Heart right ventricle (tissue), 16 donors: Measurements from ENCODE around the gene HRH1. TPM values are rescaled to one million over a fixed set of nuclear protein-coding genes. Genes with fewer than 3 reads are reported as not detected.
A peak's percentile ranks its signal among the peaks of the same experiment; 100 is the strongest.
"Not testable (repeated sequence)": the region's sequence is repeated elsewhere in the genome, so short reads cannot be mapped to it uniquely, and the experiment has no call there.

Source experiments
- ATAC-seq, 8 donors: fragments of 200-7000 bp; cut with Tn5 transposase; one replicate each; pipeline ENCODE4 v1.9.1; 2020; ENCODE audit warnings: mild to moderate bottlenecking in 8 of 8, moderate library complexity in 8 of 8, moderate number of reproducible peaks in 1 of 8
- DNase-seq, 2 donors: peaks; one replicate each; pipeline ENCODE4 v3.0.0-alpha.2; 2020
- H3K27ac ChIP-seq, 10 donors: fragments of 200-600 bp; sonication (generic) in 2 of 10; one replicate each; pipeline versions ENCODE4 v1.5.0 to v1.8.0; 2020 to 2022; ENCODE audit warnings: mild to moderate bottlenecking in 3 of 10
- H3K27me3 ChIP-seq, 7 donors: fragments of 200-600 bp; one replicate each; pipeline ENCODE4 v1.8.0; 2021 to 2022; ENCODE audit warnings: mild to moderate bottlenecking in 2 of 7
- H3K36me3 ChIP-seq, 9 donors: fragments of 200-600 bp; sonication (generic) in 1 of 9; one replicate each; pipeline versions ENCODE4 v1.5.0 to v1.8.0; 2020 to 2022; ENCODE audit warnings: mild to moderate bottlenecking in 2 of 9
- H3K4me1 ChIP-seq, 9 donors: fragments of 200-600 bp; sonication (generic) in 1 of 9; one replicate each; pipeline versions ENCODE4 v1.5.0 to v1.8.0; 2020 to 2022; ENCODE audit warnings: mild to moderate bottlenecking in 4 of 9
- H3K4me3 ChIP-seq, 10 donors: fragments of 200-600 bp; sonication (generic) in 2 of 10; one replicate each; pipeline versions ENCODE4 v1.5.0 to v1.8.0; 2020 to 2022; ENCODE audit warnings: mild to moderate bottlenecking in 7 of 10, moderate library complexity in 2 of 10
- H3K9me3 ChIP-seq, 11 donors: fragments of 200-600 bp in 10 of 11; sonication (generic) in 2 of 11; one replicate each; pipeline versions ENCODE4 v1.5.0 to v1.8.0; 2013 to 2022; ENCODE audit warnings: mild to moderate bottlenecking in 2 of 11, control low read depth in 1 of 11, moderate library complexity in 1 of 11
- CTCF ChIP-seq, 9 donors: fragments of 200-600 bp; sonication (generic) in 2 of 9; IDR thresholded peaks; one replicate each; pipeline versions ENCODE4 v1.5.0 to v1.8.0; 2021 to 2022; ENCODE audit warnings: antibody characterized with exemption in 9 of 9, mild to moderate bottlenecking in 5 of 9, moderate library complexity in 1 of 9
- WGBS, 2 donors: extraction: QIAGEN DNeasy Blood & Tissue Kit; methylation state at CpG; one replicate each; pipeline ENCODE4 v1.1.7; 2013; ENCODE audit warnings: inconsistent platforms in 1 of 2; 5-methylcytosine and 5-hydroxymethylcytosine counted together
- intact Hi-C, 10 donors: fragments of 100-400 bp; cut with DNase I; formaldehyde crosslinking; loops; one replicate each; pipeline versions ENCODE4 v1.11.1 to v1.14.2; 2022
- polyA plus RNA-seq, 2 donors: library from polyadenylated mRNA; stranded (reverse); fragments of 200-250 nt; gene quantifications; one replicate each; pipeline ENCODE4 v1.2.3, GENCODE V29; 2013
- total RNA-seq, 10 donors: library from RNA; stranded (reverse); fragmentation: NEBNext Ultra II Directional in 3 of 10; extraction: Animal tissue kit (Norgen Biotek cat#: 25700) in 3 of 10; gene quantifications; one replicate each; pipeline versions ENCODE4 v1.2.1 to v1.2.4, GENCODE V29; 2021 to 2023
- donor health status: Arrhythmogenic right ventricular cardiomyopathy.
- donor health status: ischemic (EF 13 %, LVEDD 7.1; RV severe dilation, severe dysfunction).
- donor health status: healthy with polysubstance abuse.
- donor health status: DM: no; HTN: yes; CAD: no.
- donor health status: DM: no; HTN: no; CAD: no.
- donor health status: ischemic (EF 25% LVEDD 6.9; RV normal size, moderate dysfunction).
- donor health status: ischemic (EF 25% LVEDD 5.7; RV mildly dilated, moderate dysfunction).
- donor health status: healthy.
- donor health status: DM: yes; HTN: yes; CAD: no.
- donor health status: Ischemic cardiomyopathy.
- donor health status: ischemic (EF 35%, LVEDD 5.7; RV mildly dilated, moderate dysfunction).
- donor health status: nonischemic (EF 11% LVEDD 7.7; RV severe dilation, severe dysfunction).
- donor health status: DM: yes; HTN: yes; CAD: no.
- donor health status: PGD.
- donor health status: ischemic (EF 29% LVEDD 5.4; RV normal size, mild dysfunction).
- donor health status: nonischemic (EF 23%, LVEDD 6.1; RV moderate dilation, normal function).

HRH1 gene
- total and polyA plus RNA-seq, 12 donors: 0.57 to 3.1 (median 1.3) TPM

GRCh38 chr3:11164607-11165006 is 10.3 kb downstream of the HRH1 start:
- H3K9me3 ChIP-seq: no peaks in the 10 kb centered on the region
- intact Hi-C loops: loop anchor here in 4 of 10 donors (5.0 to 10.0 kb wide), 3 partner anchors 160 to 170 kb away; no protein-coding TSS in a partner anchor
- H3K27me3 ChIP-seq: peaks cover 0 to 6% (median 0%) of the 10 kb centered on the region in 7 donors
- ATAC-seq (no peak), DNase-seq (no peak)
- no peak overlapping the region for H3K4me3 ChIP-seq
- no peak for TF ChIP-seq CTCF (IDR thresholded peaks at IDR 0.05)
- 67 to 72% methylated on average over 5 of the region's 5 CpGs for WGBS, 2 donors
- H3K4me1 ChIP-seq: peaks cover 0 to 9% (median 0%) of the 10 kb centered on the region in 9 donors
- H3K36me3 ChIP-seq: no peaks in the 10 kb centered on the region
- H3K27ac ChIP-seq: no peak overlapping the region

DNA sequence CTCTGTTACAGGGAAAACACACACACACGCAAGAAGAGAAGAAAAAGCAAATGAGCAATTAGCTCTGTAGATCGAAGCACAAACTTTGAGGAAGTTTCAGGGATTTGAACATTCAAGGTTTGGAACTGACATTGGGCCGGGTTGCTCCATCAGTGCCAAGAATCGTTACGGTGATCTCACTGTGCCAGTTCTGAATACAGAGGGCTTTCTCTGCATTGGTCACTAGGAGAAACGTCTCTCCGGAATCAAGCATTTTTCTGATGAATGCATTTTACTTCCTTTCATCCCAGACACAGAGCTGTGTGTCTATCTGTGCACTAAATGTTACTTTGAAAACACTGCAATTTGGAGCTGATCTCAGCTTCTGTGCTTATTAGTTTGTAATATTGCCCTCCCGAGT is 11.2 kb downstream of the HRH1 start:
- H3K27me3 ChIP-seq: peaks cover 0 to 6% (median 0%) of the 10 kb centered on the region in 7 donors
- ATAC-seq (no peak), DNase-seq (no peak)
- H3K4me3 ChIP-seq: no peak overlapping the region
- H3K9me3 ChIP-seq: no peaks in the 10 kb centered on the region
- peaks cover 0 to 3% (median 0%) of the 10 kb centered on the region in 9 donors for H3K4me1 ChIP-seq
- WGBS, 2 donors: 84% methylated on average over 8 of the region's 8 CpGs
- intact Hi-C loops: loop anchor here in 3 of 10 donors (10.0 kb wide), 2 partner anchors 159 to 169 kb away; no protein-coding TSS in a partner anchor
- no peak overlapping the region for H3K27ac ChIP-seq
- H3K36me3 ChIP-seq: no peaks in the 10 kb centered on the region
- TF ChIP-seq CTCF (IDR thresholded peaks at IDR 0.05): no peak

- not testable (repeated sequence) for DNase-seq, H3K27ac ChIP-seq, H3K9me3 ChIP-seq, ATAC-seq, H3K27me3 ChIP-seq, H3K4me3 ChIP-seq, H3K36me3 ChIP-seq
- intact Hi-C loops: loop anchor here in 3 of 10 donors (10.0 kb wide), 2 partner anchors 158 to 168 kb away; no protein-coding TSS in a partner anchor
- WGBS, 2 donors: 82 to 91% methylated on average over 10 of the region's 12 CpGs
- peaks cover 0 to 12% (median 3%) of the 10 kb centered on the region in 9 donors for H3K4me1 ChIP-seq
Observed at GRCh38 chr3:11166807-11167400, 12.6 kb downstream of the HRH1 start.

DNA sequence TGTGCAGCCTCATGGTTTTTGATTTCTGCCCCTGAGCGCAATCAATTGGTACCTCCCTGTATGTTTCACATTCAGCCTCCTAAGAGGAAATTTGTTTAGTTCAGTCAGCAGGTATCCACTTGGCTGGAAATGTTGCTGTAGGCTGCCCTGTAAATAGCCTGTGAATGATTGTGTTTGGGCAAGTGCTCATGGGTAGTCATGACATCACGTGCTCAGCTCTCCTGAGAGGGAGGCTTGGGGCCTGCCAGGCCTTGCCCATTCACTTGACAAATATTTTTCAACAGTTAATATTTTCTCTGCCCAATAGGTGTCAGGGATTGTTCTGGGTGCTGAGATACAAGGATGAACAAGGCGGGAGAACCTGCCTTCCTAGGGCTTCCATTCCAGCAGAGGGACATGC is 13.3 kb downstream of the HRH1 start:
- H3K36me3 ChIP-seq: no peaks in the 10 kb centered on the region
- no peak for DNase-seq
- no peak for TF ChIP-seq CTCF (IDR thresholded peaks at IDR 0.05)
- ATAC-seq: peak in 2 of 8 donors; percentile 50 to 51
- WGBS, 2 donors: 84 to 93% methylated on average over 3 of the region's 3 CpGs
- no peaks in the 10 kb centered on the region for H3K27me3 ChIP-seq
- H3K9me3 ChIP-seq: no peaks in the 10 kb centered on the region
- H3K4me3 ChIP-seq: no peak overlapping the region
- no peak overlapping the region for H3K27ac ChIP-seq
- H3K4me1 ChIP-seq: peaks cover 0 to 18% (median 7%) of the 10 kb centered on the region in 9 donors
- intact Hi-C loops: loop anchor here in 3 of 10 donors (10.0 kb wide), 2 partner anchors 157 to 167 kb away; no protein-coding TSS in a partner anchor

GRCh38 chr3:11168406-11168805 is 14.1 kb downstream of the HRH1 start:
- no peak for TF ChIP-seq CTCF (IDR thresholded peaks at IDR 0.05)
- H3K9me3 ChIP-seq: no peaks in the 10 kb centered on the region
- no peaks in the 10 kb centered on the region for H3K36me3 ChIP-seq
- intact Hi-C loops: loop anchor here in 3 of 10 donors (10.0 kb wide), 2 partner anchors 156 to 166 kb away; no protein-coding TSS in a partner anchor
- WGBS, 2 donors: 95 to 96% methylated on average over 13 of the region's 13 CpGs
- ATAC-seq (peak in 2 of 8 donors; percentile 23 to 35), DNase-seq (no peak)
- H3K27ac ChIP-seq: no peak overlapping the region
- peaks cover 0 to 18% (median 7%) of the 10 kb centered on the region in 9 donors for H3K4me1 ChIP-seq
- no peak overlapping the region for H3K4me3 ChIP-seq
- no peaks in the 10 kb centered on the region for H3K27me3 ChIP-seq
